ENCODE results near the gene GANC.
"Not testable (repeated sequence)": the region's sequence is repeated elsewhere in the genome, so short reads cannot be mapped to it uniquely, and the experiment has no call there.

Gene GANC

DNA sequence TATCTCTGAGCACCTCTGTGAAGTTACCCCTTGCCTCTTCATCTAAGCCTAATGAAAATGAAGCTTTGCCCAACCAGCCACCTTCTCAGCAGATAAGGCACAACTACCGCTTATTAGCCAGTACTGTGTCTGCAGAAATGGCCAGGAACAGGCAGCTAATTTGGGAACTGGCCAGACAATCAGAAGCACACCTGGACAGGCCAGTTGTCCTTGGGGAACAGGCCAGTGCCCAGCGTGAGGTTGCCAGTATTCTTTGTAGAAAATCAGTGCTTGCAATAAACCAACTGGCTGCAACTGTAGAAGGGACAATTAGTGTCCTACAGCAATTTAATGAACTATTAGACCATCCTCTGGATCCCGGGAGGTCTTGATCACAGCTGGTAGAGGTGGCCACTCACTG, 10.7 kb downstream of the GANC start:
- DNase-seq (ENCODE audit: low read depth, low spot score) = no peak

DNA sequence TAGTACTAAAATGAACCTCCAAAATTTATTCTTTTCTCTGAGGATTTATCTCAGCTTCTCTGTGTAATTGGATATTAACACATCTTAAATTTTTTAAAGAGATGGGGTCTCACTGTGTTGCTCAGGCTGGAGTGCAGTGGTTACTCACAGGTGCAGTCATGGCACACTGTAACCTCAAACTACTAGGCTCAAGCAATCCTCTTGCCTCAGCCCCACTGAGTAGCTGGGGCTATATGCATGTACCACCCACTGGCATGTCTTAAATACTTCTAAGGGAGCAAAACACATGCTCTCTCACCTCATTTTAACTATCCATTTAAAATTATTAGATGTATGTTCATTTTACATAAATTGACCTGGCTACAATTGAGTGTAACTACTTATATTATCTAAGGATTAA, 11.6 kb downstream of the GANC start:
- DNase-seq (ENCODE audit: low read depth, low spot score) = no peak

DNA sequence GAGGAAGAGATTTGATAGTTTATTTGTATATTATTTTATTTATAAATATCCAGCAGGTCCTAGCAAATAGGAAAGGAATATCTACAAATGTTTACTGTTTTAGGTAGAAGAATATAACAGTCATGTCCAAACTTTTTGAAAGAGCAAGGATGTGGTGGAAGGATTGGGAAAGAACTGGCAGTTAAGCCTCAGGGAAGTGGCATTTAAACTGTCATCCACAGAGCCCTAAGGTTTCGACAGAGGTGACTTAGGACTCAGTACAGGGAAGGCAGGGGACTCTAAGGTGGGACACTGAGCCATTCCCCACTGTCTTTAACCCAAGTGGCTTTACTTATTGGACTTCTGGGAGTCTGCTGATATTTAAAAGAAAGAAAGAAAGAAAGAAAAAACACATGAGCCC, 12.0 kb downstream of the GANC start:
- DNase-seq (ENCODE audit: low read depth, low spot score) = no peak

- no peak for DNase-seq (ENCODE audit: low read depth, low spot score)
Measured at GRCh38 chr15:42286445-42287029, 13.5 kb downstream of the GANC start.

DNA sequence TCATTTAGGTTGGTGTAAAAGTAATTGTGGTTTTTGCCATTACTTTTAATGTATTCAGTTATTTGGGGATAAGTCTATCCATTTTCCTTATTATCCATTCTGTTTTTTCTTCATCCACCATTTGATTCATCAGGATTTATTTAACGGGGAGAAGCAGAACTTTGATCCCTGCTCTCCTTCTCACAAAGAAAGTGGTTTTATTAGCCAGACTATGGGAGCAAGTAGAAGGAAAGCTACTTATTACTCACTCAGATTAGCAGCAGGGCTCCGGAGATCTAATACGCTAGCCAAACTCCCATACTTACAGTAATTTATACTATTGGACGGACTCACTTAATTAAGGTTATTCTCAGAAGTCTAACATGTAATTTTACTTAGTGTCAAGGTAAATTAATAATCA, 14.9 kb downstream of the GANC start:
- no peak for DNase-seq (ENCODE audit: low read depth, low spot score)

DNA sequence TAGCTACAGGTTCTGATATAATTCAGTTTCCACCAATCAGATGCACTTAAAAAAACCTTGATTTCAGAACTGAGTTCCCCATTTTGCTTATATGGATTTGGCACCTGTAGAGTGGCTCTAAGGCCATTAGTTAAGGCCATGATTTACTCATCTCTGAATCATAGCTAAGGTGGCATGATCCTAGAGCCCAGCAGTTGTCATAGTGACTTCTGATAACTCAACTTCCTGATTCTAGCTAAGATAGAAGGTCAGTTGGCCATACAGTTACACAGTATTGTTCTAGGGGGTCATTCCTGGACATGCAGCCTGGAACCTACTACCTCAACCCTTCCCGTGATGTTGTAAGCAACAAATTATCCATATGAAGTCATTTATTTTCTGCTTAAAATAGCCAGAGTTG, 16.2 kb downstream of the GANC start:
- DNase-seq (ENCODE audit: low read depth, low spot score) = no peak

DNA sequence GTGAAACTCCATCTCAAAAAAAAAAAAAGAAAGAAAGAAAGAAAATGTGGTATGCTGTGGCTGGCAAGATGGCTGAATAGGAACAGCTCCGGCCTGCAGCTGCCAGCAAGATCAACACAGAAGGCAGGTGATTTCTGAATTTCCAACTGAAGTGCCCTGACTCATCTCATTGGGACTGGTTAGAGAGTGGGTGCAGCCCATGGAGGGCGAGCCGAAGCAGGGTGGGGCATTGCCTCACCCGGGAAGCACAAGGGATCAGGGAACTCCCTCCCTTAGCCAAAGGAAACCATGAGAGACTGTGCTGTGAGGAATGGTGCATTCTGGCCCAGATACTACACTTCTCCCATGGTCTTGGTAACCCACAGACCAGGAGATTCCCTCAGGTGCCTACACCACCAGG, 28.0 kb downstream of the GANC start:
- DNase-seq (ENCODE audit: low read depth, low spot score) = not testable (repeated sequence)

- DNase-seq (ENCODE audit: low read depth, low spot score) = no peak
Measured at GRCh38 chr15:42306681-42307080, 33.7 kb downstream of the GANC start.

DNA sequence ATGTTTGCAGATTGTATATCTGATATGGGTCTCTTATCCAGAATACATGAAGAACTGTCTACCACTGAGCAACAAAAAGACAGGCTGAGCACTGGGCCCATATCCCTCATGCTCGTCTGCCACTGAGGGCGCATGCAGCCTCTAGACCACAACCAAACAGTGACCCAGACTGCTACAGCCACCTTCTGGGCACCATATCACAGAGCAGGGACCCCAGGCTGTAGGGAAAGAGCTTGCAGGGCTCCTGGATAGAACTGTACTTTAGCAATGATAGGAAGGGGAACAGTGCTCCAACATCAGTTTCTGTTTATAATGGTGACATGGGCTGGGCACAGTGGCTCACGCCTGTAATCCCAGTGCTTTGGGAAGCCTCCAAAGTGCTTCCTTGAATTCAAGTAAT, 40.5 kb downstream of the GANC start:
- DNase-seq (ENCODE audit: low read depth, low spot score) = no peak

DNA sequence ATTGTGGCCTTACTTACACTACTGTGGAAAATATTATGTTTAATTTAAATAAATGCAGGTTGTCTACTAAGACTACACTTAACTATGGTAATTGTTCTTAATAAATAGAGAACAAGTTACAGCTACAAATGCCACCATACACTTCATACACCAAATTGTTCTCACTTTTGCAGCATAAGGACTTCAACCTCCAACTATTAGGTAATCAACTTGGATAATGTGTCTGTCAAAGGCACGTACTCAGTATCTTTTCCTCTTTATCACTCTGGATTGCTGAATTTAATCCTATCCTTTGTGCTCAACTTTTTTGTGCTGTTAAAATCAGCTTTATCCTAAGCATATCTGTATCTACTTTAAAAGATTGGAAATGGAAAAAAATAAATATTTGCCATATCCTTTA, 41.8 kb downstream of the GANC start:
- no peak for DNase-seq (ENCODE audit: low read depth, low spot score)

- DNase-seq (ENCODE audit: low read depth, low spot score) = no peak
Measured at GRCh38 chr15:42315521-42315920, 42.5 kb downstream of the GANC start.

DNA sequence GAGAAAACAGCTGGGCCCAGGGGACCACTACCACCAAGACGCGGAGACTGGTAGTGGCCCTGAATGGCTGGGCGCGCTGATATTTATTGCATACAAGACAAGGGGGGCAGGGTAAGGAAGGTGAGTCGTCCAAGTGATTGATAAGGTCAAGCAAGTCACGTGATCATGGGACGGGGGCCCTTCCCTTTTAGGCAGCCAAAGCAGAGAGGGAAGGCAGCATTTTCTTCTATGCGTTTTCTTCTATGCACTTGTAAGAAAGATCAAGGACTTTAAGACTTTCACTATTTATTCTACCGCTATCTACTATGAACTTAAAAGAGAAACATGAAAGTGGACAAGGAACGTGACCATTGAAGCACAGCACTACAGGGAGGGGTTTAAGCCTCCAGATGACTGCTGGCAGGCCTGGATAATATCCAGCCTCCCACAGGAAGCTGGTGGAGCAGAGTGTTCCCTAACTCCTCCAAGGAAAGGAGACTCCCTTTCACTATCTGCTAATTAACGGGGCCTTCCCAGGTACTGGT, 43.3 kb downstream of the GANC start:
- peak; percentile 26 for DNase-seq (ENCODE audit: low read depth, low spot score)

- no peak for DNase-seq (ENCODE audit: low read depth, low spot score)
Measured at GRCh38 chr15:42319206-42319605, 46.2 kb downstream of the GANC start.

DNA sequence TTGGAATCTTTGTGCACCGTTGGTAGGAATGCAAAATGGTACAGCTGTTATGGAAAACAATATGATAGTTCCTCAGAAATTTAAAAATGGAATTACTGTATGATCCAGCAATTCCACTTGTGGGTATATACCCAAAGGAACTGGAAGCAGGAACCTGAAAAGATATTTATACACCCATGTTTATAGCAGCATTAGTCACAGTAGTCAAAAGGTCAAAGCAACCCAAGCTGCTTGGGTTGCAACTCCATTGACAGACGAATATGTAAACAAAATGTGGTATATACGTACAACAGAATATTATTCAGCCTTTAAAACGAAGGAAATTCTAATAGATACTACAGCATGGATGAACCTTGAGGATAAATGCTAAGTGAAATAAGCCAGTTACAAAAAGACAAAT, 51.3 kb downstream of the GANC start:
- DNase-seq (ENCODE audit: low read depth, low spot score) = no peak

DNA sequence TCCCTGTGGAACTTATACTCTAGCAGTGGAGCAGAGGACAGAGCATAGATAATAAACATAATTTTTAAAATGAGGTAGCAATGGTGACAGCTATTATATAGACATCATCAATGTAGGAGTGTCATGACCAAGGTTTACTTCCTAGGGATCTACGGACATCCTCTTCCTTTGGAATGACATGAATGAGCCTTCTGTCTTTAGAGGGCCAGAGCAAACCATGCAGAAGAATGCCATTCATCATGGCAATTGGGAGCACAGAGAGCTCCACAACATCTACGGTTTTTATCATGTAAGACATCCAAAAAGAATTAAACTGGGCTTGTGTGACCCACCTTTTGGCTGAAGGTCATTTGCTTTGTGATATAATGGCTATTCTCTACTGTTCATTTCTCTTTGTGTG, 56.2 kb downstream of the GANC start:
- no peak for DNase-seq (ENCODE audit: low read depth, low spot score)

GRCh38 chr15:42329992-42330391, 57.0 kb downstream of the GANC start:
- no peak for DNase-seq (ENCODE audit: low read depth, low spot score)

GRCh38 chr15:42331235-42331634, 58.2 kb downstream of the GANC start:
- DNase-seq (ENCODE audit: low read depth, low spot score) = no peak

DNA sequence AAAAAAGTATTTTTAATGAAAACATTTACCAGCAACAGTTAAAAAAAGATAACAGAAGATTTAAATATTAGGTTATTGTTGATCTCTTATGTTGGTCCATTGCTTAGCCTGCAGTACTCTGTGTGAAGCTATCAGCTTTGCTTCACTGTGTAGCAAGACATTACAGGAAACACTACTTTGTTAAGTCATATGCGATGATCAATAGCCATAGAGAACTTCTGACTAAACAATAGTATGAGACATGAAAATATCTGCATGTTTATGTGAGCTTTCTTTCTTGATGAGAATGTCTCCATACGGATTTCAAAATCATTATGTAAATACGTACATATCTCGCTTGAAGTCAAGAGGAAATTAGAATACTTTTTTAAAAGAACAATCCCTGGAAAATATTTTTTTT, 59.3 kb downstream of the GANC start:
- no peak for DNase-seq (ENCODE audit: low read depth, low spot score)

GRCh38 chr15:42335074-42335473, 62.1 kb downstream of the GANC start:
- no peak for DNase-seq (ENCODE audit: low read depth, low spot score)

DNA sequence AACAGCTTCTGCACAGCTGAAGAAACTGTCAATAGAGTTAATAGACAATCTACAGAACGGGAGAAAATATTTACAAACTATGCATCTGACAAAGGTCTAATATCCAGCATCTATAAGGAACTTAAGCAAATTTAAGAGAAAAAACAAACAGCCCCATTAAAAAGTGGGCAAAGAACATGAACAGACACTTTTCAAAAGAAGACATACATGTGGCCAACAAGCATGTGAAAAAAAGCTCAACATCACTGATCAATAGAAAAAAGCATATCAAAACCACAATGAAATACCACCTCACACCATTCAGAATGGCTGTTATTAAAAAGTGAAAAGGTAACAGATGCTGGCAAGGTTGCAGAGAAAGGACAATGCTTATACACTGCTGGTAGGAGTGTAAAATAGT, 63.6 kb downstream of the GANC start:
- not testable (repeated sequence) for DNase-seq (ENCODE audit: low read depth, low spot score)

DNA sequence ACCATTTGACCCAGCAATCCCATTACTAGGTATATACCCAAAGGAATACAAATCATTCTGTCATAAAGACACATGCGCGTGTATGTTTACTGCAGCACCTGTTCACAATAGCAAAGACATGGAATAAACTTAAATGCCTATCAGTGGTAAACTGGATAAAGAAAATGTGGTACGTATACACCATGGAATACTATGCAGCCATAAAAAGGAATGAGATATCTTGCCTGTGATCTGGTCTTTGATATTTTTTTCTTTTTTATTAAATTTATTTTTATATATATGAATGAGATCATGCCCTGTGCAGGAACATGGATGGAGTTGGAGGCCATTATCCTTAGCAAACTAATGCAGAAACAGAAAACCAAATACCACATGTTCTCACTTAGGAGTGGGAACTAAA, 64.1 kb downstream of the GANC start:
- not testable (repeated sequence) for DNase-seq (ENCODE audit: low read depth, low spot score)

- DNase-seq (ENCODE audit: low read depth, low spot score) = no peak
Measured at GRCh38 chr15:42338500-42338899, 65.5 kb downstream of the GANC start.

- no peak for DNase-seq (ENCODE audit: low read depth, low spot score)
Measured at GRCh38 chr15:42343596-42344232, 70.7 kb downstream of the GANC start.

DNA sequence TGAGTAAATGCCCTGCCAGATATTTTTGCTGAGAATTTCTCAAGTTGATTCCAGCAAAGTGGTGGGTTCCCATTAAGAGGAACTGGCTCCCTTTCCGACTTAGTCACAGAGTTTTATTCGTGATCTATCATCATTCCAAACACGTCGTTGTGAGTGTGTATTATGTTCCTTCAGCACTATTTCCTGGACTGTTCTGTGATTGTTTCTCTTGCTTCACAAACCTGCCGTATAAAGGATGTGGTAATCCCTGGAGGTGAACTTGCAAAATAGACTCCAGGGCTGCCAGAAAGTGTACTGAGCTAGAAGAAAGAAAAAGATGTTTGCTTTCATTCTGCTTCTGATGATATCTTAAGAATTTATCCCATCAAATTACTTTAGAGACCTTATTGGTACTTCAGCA, 71.8 kb downstream of the GANC start:
- no peak for DNase-seq (ENCODE audit: low read depth, low spot score)

Measured in ELF-1 (cell line).